Mesothelial cell of epicardium (in vitro differentiated cells): ENCODE data around the gene HRH2. TPM values are rescaled to one million over a fixed set of nuclear protein-coding genes. Genes with fewer than 3 reads are reported as not detected.

Experiments
- DNase-seq, 2 experiments: peaks; one replicate each; pipeline ENCODE4 v3.0.0; 2021; ENCODE audit warnings: low spot score in 2 of 2; ENCODE audit not compliant: unreplicated experiment in 2 of 2
- H3K27ac Mint-ChIP-seq: 2 replicates; pipeline ENCODE4 v1.8.0; 2021; ENCODE audit warnings: mixed read lengths
- H3K27me3 Mint-ChIP-seq: 2 replicates; pipeline ENCODE4 v1.8.0; 2021; ENCODE audit warnings: low read depth, mixed read lengths
- H3K36me3 Mint-ChIP-seq: 2 replicates; pipeline ENCODE4 v1.8.0; 2021; ENCODE audit warnings: mixed read lengths
- H3K4me1 Mint-ChIP-seq: 2 replicates; pipeline ENCODE4 v1.8.0; 2021; ENCODE audit warnings: mixed read lengths
- H3K4me3 Mint-ChIP-seq: 2 replicates; pipeline ENCODE4 v1.8.0; 2021; ENCODE audit warnings: mild to moderate bottlenecking, moderate library complexity, mixed read lengths
- H3K9me3 Mint-ChIP-seq: 2 replicates; pipeline ENCODE4 v1.8.0; 2021; ENCODE audit warnings: mixed read lengths
- CTCF ChIP-seq: fragments of 200-600 bp; sonication (generic); IDR thresholded peaks from one replicate; pipeline ENCODE4 v1.5.0; 2021; ENCODE audit warnings: antibody characterized with exemption; ENCODE audit not compliant: unreplicated experiment
- total RNA-seq: library from RNA; stranded (reverse); gene quantifications from 3 replicates; pipeline ENCODE4 v1.2.1, GENCODE V29; 2021

Gene HRH2
- total RNA-seq, 1 donor from 2014 or later, result 2.6 TPM

GRCh38 chr5:175677571-175677970 is 19.7 kb downstream of the HRH2 start:
- TF ChIP-seq CTCF, result no peak
- no peak for DNase-seq
- no peak overlapping the region for H3K27ac Mint-ChIP-seq
- H3K27me3 Mint-ChIP-seq, result peaks cover 76% of the 10 kb centered on the region
- no peaks in the 10 kb centered on the region for H3K9me3 Mint-ChIP-seq
- H3K36me3 Mint-ChIP-seq, result no peaks in the 10 kb centered on the region
- no peak overlapping the region for H3K4me3 Mint-ChIP-seq
- peaks cover 2% of the 10 kb centered on the region for H3K4me1 Mint-ChIP-seq

DNA sequence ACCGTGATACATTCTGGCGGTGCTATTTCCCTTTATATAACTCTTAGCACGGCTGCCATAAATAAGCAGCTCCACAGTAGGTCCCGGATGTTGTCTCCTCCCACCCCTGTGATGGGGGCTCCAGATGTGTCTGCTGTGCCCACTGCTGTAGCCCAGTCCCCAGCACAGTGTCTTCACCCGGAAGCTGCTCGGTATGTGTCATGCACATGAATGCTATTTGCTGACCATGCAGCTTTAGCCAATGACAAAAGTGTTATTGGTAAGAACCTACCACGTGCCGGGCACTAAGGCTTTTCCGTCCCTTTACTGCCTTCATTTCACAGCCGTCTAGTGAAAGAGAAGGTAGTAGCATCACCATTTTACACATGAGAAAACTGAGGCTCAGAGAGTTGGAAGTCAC is 20.2 kb downstream of the HRH2 start:
- Mint-ChIP-seq H3K27me3 (peaks cover 76% of the 10 kb centered on the region), H3K9me3 (no peaks in the 10 kb centered on the region), H3K36me3 (no peaks in the 10 kb centered on the region), H3K4me3 (no peak overlapping the region), H3K27ac (no peak overlapping the region), H3K4me1 (no peaks in the 10 kb centered on the region)
- DNase-seq, result no peak
- TF ChIP-seq CTCF, result no peak

GRCh38 chr5:175679411-175679810 is 21.5 kb downstream of the HRH2 start:
- H3K27ac Mint-ChIP-seq, result no peak overlapping the region
- DNase-seq, result no peak
- H3K36me3 Mint-ChIP-seq, result no peaks in the 10 kb centered on the region
- no peak for TF ChIP-seq CTCF
- H3K27me3 Mint-ChIP-seq, result peaks cover 70% of the 10 kb centered on the region
- H3K4me1 Mint-ChIP-seq, result no peaks in the 10 kb centered on the region
- H3K4me3 Mint-ChIP-seq, result no peak overlapping the region
- H3K9me3 Mint-ChIP-seq, result no peaks in the 10 kb centered on the region

GRCh38 chr5:175680020-175680419 is 22.1 kb downstream of the HRH2 start:
- TF ChIP-seq CTCF, result no peak
- Mint-ChIP-seq H3K27ac (no peak overlapping the region), H3K36me3 (no peaks in the 10 kb centered on the region), H3K27me3 (peaks cover 69% of the 10 kb centered on the region), H3K9me3 (no peaks in the 10 kb centered on the region), H3K4me3 (no peak overlapping the region), H3K4me1 (no peaks in the 10 kb centered on the region)
- no peak for DNase-seq

GRCh38 chr5:175680463-175680862 is 22.6 kb downstream of the HRH2 start:
- Mint-ChIP-seq H3K27ac (no peak overlapping the region), H3K36me3 (no peaks in the 10 kb centered on the region), H3K4me1 (no peaks in the 10 kb centered on the region), H3K9me3 (no peaks in the 10 kb centered on the region), H3K27me3 (peaks cover 64% of the 10 kb centered on the region), H3K4me3 (no peak overlapping the region)
- TF ChIP-seq CTCF, result no peak
- no peak for DNase-seq
